ENCODE measurements around the gene OPA1.

Gene OPA1

DNA sequence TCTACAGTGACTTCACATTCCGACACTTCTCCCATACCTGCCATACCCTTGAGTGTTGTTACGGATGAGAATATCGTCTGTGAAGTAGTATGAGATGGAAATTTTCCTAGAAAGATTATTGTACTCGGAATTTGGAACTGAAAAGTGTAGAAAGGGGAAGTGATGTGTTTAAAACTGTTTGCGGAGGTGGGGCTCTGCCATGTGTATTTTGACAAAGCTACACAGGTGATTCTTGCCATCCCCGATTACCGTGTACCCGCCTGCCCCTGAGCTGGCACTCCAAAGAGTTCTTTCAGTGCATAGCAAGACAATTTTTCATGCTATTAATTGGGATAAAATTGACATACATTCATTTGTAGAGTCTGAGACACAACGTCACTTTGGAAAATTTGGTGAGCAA lies 81.7 kb downstream of the OPA1 start:
- Histone ChIP-seq H3K4me3 (ENCODE audit: low read depth, low read length) (no peak overlapping the region), H3K9me3 (no peaks in the 10 kb centered on the region), H3K27me3 (no peaks in the 10 kb centered on the region), H3K36me3 (peaks cover 16% of the 10 kb centered on the region), H3K4me1 (no peaks in the 10 kb centered on the region)
- no peak for DNase-seq
- TF ChIP-seq, protein P1, sequence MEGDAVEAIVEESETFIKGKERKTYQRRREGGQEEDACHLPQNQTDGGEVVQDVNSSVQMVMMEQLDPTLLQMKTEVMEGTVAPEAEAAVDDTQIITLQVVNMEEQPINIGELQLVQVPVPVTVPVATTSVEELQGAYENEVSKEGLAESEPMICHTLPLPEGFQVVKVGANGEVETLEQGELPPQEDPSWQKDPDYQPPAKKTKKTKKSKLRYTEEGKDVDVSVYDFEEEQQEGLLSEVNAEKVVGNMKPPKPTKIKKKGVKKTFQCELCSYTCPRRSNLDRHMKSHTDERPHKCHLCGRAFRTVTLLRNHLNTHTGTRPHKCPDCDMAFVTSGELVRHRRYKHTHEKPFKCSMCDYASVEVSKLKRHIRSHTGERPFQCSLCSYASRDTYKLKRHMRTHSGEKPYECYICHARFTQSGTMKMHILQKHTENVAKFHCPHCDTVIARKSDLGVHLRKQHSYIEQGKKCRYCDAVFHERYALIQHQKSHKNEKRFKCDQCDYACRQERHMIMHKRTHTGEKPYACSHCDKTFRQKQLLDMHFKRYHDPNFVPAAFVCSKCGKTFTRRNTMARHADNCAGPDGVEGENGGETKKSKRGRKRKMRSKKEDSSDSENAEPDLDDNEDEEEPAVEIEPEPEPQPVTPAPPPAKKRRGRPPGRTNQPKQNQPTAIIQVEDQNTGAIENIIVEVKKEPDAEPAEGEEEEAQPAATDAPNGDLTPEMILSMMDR (IDR thresholded peaks at IDR 0.05; ENCODE audit: low read depth, low read length), result no peak

DNA sequence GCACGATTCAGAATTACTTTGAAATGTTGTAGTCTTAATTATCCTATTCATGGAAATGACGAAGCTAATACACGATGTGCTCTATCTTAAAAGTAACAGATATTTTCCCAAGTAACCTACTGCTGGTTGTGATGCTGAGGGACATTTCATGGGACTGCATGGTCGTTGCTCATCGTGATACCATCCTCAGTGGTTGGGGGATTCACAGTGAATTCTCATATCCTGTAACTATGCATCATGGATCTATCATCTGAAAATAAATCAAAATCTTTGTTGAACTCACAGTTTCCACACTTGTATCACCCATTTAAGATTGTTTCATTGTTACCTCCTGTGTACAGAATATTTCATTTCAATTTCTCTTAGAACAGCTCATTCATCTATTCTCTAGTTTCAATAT lies 84.7 kb downstream of the OPA1 start:
- Histone ChIP-seq H3K9me3 (no peaks in the 10 kb centered on the region), H3K4me3 (ENCODE audit: low read depth, low read length) (no peak overlapping the region), H3K36me3 (peaks cover 4% of the 10 kb centered on the region; the same call in 1 of the 2 replicates), H3K4me1 (no peaks in the 10 kb centered on the region), H3K27me3 (no peaks in the 10 kb centered on the region)
- TF ChIP-seq, protein P1 (IDR thresholded peaks at IDR 0.05; ENCODE audit: low read depth, low read length), result no peak
- no peak for DNase-seq

DNA sequence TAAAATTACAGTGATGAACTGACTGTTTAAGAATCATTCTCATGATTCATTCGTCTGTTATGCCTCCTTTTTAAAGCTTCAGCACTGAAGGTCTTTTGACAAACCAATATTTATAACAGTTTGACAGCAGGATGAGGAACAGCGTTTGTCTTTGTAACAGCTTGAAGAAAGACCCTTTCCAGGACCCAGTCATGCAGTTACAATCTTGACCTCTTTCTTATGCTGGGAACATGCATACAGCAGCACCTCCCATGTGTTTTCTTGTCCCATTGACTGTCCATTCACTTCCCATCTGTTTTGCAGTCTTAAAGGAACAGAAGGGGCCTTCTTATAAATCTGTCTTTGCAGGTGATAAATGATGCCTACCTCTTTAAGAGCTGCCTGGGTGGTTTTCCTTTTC lies 87.2 kb downstream of the OPA1 start:
- no peak for DNase-seq
- Histone ChIP-seq H3K4me1 (no peaks in the 10 kb centered on the region), H3K4me3 (ENCODE audit: low read depth, low read length) (no peak overlapping the region), H3K27me3 (no peaks in the 10 kb centered on the region), H3K9me3 (no peaks in the 10 kb centered on the region), H3K36me3 (peaks cover 10% of the 10 kb centered on the region)
- TF ChIP-seq, protein P1 (IDR thresholded peaks at IDR 0.05; ENCODE audit: low read depth, low read length), result no peak

DNA sequence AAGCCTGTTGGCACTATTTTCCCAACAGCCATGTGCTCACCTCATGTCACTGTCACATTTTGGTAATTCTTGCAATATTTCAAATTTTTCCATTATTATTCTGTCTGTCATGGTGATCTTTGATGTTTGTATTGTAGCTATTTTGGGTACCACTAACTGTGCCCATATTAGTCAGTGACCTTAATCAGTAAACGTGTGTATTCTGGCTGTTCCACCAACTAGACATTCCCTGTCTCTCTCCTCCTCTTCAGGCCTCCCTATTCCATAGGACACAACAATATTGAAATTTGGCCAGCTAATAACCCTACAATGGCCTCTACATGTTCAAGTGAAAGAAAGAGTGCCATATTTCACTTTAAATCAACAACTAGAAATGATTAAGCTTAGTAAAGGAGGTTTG lies 88.6 kb downstream of the OPA1 start:
- no peaks in the 10 kb centered on the region for H3K9me3 ChIP-seq
- TF ChIP-seq, protein P1 (IDR thresholded peaks at IDR 0.05; ENCODE audit: low read depth, low read length), result no peak
- no peaks in the 10 kb centered on the region for H3K4me1 ChIP-seq
- no peak overlapping the region for H3K4me3 ChIP-seq (ENCODE audit: low read depth, low read length)
- no peak for DNase-seq
- H3K27me3 ChIP-seq, result no peaks in the 10 kb centered on the region
- peaks cover 10% of the 10 kb centered on the region for H3K36me3 ChIP-seq

DNA sequence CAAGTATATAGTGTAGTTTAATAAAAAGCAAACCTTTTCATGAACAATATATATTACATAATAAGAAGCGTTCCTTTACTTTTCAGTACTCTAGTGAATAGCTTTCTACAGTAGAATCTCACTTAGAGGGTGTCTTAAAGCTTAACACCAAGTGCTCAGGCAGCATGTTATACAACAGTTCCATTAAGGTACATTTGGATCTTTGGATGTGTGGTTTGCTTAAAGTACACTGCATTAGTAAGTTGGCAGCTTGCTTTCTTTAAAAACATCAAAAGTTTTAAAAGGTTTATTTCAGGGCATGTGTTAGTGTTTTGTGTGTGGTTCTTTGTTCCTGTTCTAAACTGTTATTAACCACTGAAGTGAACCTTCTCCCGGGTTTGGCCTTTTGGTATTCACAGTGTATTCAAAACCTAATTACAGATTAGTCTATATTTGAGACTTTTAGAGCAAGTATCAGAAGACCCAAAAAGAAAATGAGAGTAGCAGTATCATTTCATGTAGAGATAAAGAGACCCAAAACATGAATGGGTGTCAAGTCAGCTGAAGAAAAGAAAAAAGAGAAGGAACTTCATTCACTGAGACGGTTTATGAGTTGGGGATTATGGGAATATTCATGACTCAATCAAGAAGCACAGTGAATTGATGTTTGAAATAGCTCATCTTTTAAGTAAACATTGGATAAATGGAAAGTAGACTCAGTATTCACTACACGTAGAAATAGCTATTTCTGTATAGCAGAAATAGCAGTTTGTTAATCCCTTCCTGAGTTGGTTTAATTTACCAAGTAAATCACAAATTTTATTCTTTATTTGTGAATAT lies 93.9 kb downstream of the OPA1 start:
- no peak for DNase-seq
- Histone ChIP-seq H3K4me3 (ENCODE audit: low read depth, low read length) (no peak overlapping the region), H3K9me3 (no peaks in the 10 kb centered on the region), H3K27me3 (no peaks in the 10 kb centered on the region), H3K36me3 (peaks cover 20% of the 10 kb centered on the region), H3K4me1 (no peaks in the 10 kb centered on the region)
- TF ChIP-seq, protein P1 (IDR thresholded peaks at IDR 0.05; ENCODE audit: low read depth, low read length), result no peak

All from BE2C (cell line).